ENCODE measurements around the gene KRTAP24-1. TPM values are rescaled to one million over a fixed set of nuclear protein-coding genes. Genes with fewer than 3 reads are reported as not detected.
A peak's percentile ranks its signal among the peaks of the same experiment; 100 is the strongest.

The KRTAP24-1 gene
- total RNA-seq, 2 donors from 2014 or later, result not detected

GRCh38 chr21:30238168-30238567 lies 44.6 kb downstream of the KRTAP24-1 start:
- Histone ChIP-seq H3K27me3 (no peaks in the 10 kb centered on the region), H3K27ac (no peak overlapping the region), H3K4me3 (no peak overlapping the region), H3K4me1 (no peaks in the 10 kb centered on the region), H3K36me3 (no peaks in the 10 kb centered on the region), H3K9me3 (no peaks in the 10 kb centered on the region)
- no peak for TF ChIP-seq CTCF (IDR thresholded peaks at IDR 0.05)
- no peak for DNase-seq (ENCODE audit: low spot score)

- Histone ChIP-seq H3K27me3 (no peaks in the 10 kb centered on the region), H3K27ac (peak overlapping the region in 1 of 2 donors; percentile 28), H3K4me3 (no peak overlapping the region), H3K4me1 (peaks cover 0 to 7% of the 10 kb centered on the region in 2 donors), H3K9me3 (no peaks in the 10 kb centered on the region), H3K36me3 (no peaks in the 10 kb centered on the region)
- TF ChIP-seq CTCF (IDR thresholded peaks at IDR 0.05), result no peak
- no peak for DNase-seq (ENCODE audit: low spot score)
These were observed 48.1 kb downstream of the KRTAP24-1 start for GRCh38 chr21:30234643-30235042.

- no peak for TF ChIP-seq CTCF (IDR thresholded peaks at IDR 0.05)
- H3K4me3 ChIP-seq, result no peak overlapping the region
These were observed 48.7 kb downstream of the KRTAP24-1 start for GRCh38 chr21:30234050-30234449.

GRCh38 chr21:30233228-30234020 lies 49.3 kb downstream of the KRTAP24-1 start:
- no peak overlapping the region for H3K27ac ChIP-seq
- DNase-seq (ENCODE audit: low spot score), result no peak
- TF ChIP-seq CTCF (IDR thresholded peaks at IDR 0.05), result no peak
- H3K36me3 ChIP-seq, result no peaks in the 10 kb centered on the region
- H3K4me1 ChIP-seq, result peaks cover 0 to 8% of the 10 kb centered on the region in 2 donors
- no peak overlapping the region for H3K4me3 ChIP-seq
- H3K9me3 ChIP-seq, result no peaks in the 10 kb centered on the region
- H3K27me3 ChIP-seq, result no peaks in the 10 kb centered on the region

More at GRCh38 chr21:30234050-30234449, 48.7 kb downstream of the KRTAP24-1 start:
- Histone ChIP-seq H3K4me1 (peaks cover 0 to 7% of the 10 kb centered on the region in 2 donors), H3K27ac (no peak overlapping the region), H3K27me3 (no peaks in the 10 kb centered on the region), H3K9me3 (no peaks in the 10 kb centered on the region), H3K36me3 (no peaks in the 10 kb centered on the region)
- no peak for DNase-seq (ENCODE audit: low spot score)

GRCh38 chr21:30232011-30232410 lies 50.7 kb downstream of the KRTAP24-1 start:
- TF ChIP-seq CTCF (IDR thresholded peaks at IDR 0.05), result no peak
- Histone ChIP-seq H3K36me3 (no peaks in the 10 kb centered on the region), H3K9me3 (no peaks in the 10 kb centered on the region), H3K4me1 (peaks cover 0 to 19% of the 10 kb centered on the region in 2 donors), H3K27ac (no peak overlapping the region), H3K27me3 (no peaks in the 10 kb centered on the region), H3K4me3 (no peak overlapping the region)
- no peak for DNase-seq (ENCODE audit: low spot score)

Other genes starting within 250 kb of the KRTAP24-1 start
- not detected for gene CLDN17, start 116.1 kb downstream of the KRTAP24-1 start, total RNA-seq
- not detected for gene CLDN8, start 66.9 kb downstream of the KRTAP24-1 start, total RNA-seq
- gene KRTAP25-1, start 6.6 kb upstream of the KRTAP24-1 start, total RNA-seq, result not detected
- gene KRTAP26-1, start 37.4 kb upstream of the KRTAP24-1 start, total RNA-seq, result not detected
- gene KRTAP27-1, start 54.7 kb upstream of the KRTAP24-1 start, total RNA-seq, result not detected
- not detected for gene KRTAP23-1, start 65.7 kb upstream of the KRTAP24-1 start, total RNA-seq
- gene KRTAP13-2, start 89.3 kb upstream of the KRTAP24-1 start, total RNA-seq, result not detected
- not detected for gene KRTAP13-1, start 113.1 kb upstream of the KRTAP24-1 start, total RNA-seq
- not detected for gene KRTAP13-3, start 143.0 kb upstream of the KRTAP24-1 start, total RNA-seq
- not detected for gene KRTAP13-4, start 147.3 kb upstream of the KRTAP24-1 start, total RNA-seq
- not detected for gene KRTAP15-1, start 157.3 kb upstream of the KRTAP24-1 start, total RNA-seq
- not detected for gene KRTAP19-1, start 197.4 kb upstream of the KRTAP24-1 start, total RNA-seq
- not detected for gene KRTAP19-2, start 204.5 kb upstream of the KRTAP24-1 start, total RNA-seq
- not detected for gene KRTAP19-3, start 209.1 kb upstream of the KRTAP24-1 start, total RNA-seq
- gene KRTAP19-4, start 214.2 kb upstream of the KRTAP24-1 start, total RNA-seq, result not detected
- not detected for gene KRTAP19-5, start 219.2 kb upstream of the KRTAP24-1 start, total RNA-seq

All from right atrium auricular region (tissue), 2 donors.